Kidney epithelial cell (primary cell): ENCODE data around the gene JARID2. TPM values are rescaled to one million over a fixed set of nuclear protein-coding genes. Genes with fewer than 3 reads are reported as not detected.

ENCODE experiments used
- DNase-seq: peaks from one replicate; pipeline ENCODE4 v3.0.0-alpha.2; 2010; ENCODE audit warnings: low read depth
- H3K27me3 ChIP-seq: 2 replicates; pipeline ENCODE4 v1.6.0; 2011; ENCODE audit warnings: low read length; ENCODE audit not compliant: control insufficient read depth, insufficient read depth
- H3K36me3 ChIP-seq: 2 replicates; pipeline ENCODE4 v1.5.1; 2011; ENCODE audit warnings: low read length; ENCODE audit not compliant: control insufficient read depth, insufficient read depth
- H3K4me3 ChIP-seq: 2 replicates; pipeline ENCODE4 v1.5.1; 2011; ENCODE audit warnings: low read depth, mild to moderate bottlenecking, control low read depth, low read length
- CTCF ChIP-seq: IDR thresholded peaks from 2 replicates; pipeline ENCODE4 v1.5.1; 2011; ENCODE audit warnings: mild to moderate bottlenecking, moderate library complexity, low read length, control low read depth, inconsistent platforms; ENCODE audit not compliant: insufficient read depth, poor library complexity, severe bottlenecking
- total RNA-seq: library from RNA; depleted of rRNA; stranded (reverse); fragments of >200 nt; gene quantifications from 2 replicates; pipeline ENCODE4 v1.2.3, GENCODE V29; 2015

Gene JARID2
- total RNA-seq, 1 donor from 2014 or later = 15.2 TPM

DNA sequence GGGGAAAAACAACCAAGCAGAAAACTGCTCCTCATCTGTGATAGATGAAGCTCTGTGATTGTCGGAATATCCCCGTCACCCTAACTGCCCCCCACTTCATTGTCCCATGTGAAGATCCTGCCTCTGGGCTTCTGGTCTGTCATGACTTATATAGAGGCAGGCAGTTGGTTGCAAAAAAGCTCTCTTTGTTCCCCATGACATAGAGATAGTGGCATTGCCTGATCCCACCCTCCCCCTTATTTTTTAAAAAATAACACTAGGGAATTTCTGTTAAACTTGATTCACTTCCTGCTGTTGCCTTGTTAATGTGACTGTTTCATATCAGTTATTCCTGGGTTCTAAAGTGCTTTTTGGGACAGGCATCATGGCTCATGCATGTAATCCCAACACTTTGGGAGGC, 203.1 kb downstream of the JARID2 start:
- Histone ChIP-seq H3K36me3 (no peaks in the 10 kb centered on the region), H3K4me3 (no peak overlapping the region), H3K27me3 (no peaks in the 10 kb centered on the region)
- TF ChIP-seq CTCF = no peak
- no peak for DNase-seq

DNA sequence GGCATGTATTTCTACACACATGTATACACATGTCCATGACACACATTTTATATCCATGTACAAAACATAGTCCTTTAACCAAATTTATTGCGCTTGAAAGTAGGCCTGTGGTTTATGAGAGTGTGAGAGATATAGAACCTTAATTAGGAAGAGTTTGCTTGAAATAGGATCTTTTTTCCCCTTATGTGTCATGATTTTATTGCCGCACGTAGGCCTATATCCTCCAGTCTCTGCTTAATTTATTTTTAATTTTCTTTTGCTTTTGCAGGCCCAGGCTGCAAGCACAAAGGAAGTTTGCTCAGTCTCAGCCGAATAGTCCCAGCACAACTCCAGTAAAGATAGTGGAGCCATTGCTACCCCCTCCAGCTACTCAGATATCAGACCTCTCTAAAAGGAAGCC, 205.9 kb downstream of the JARID2 start:
- Histone ChIP-seq H3K36me3 (no peaks in the 10 kb centered on the region), H3K4me3 (no peak overlapping the region), H3K27me3 (no peaks in the 10 kb centered on the region)
- DNase-seq = no peak
- TF ChIP-seq CTCF = no peak

GRCh38 chr6:15452182-15452941, 206.5 kb downstream of the JARID2 start:
- Histone ChIP-seq H3K27me3 (no peaks in the 10 kb centered on the region), H3K4me3 (no peak overlapping the region), H3K36me3 (no peaks in the 10 kb centered on the region)
- no peak for DNase-seq
- TF ChIP-seq CTCF = no peak

GRCh38 chr6:15453186-15453585, 207.3 kb downstream of the JARID2 start:
- no peak for TF ChIP-seq CTCF
- no peaks in the 10 kb centered on the region for H3K36me3 ChIP-seq
- DNase-seq = no peak
- H3K27me3 ChIP-seq = no peaks in the 10 kb centered on the region
- no peak overlapping the region for H3K4me3 ChIP-seq

GRCh38 chr6:15453622-15454021, 207.8 kb downstream of the JARID2 start:
- no peak overlapping the region for H3K4me3 ChIP-seq
- TF ChIP-seq CTCF = no peak
- no peaks in the 10 kb centered on the region for H3K36me3 ChIP-seq
- DNase-seq = no peak
- no peaks in the 10 kb centered on the region for H3K27me3 ChIP-seq

- H3K36me3 ChIP-seq = no peaks in the 10 kb centered on the region
- no peak overlapping the region for H3K4me3 ChIP-seq
- DNase-seq = no peak
- no peaks in the 10 kb centered on the region for H3K27me3 ChIP-seq
- no peak for TF ChIP-seq CTCF
Measured at GRCh38 chr6:15456422-15456821, 210.6 kb downstream of the JARID2 start.
